ENCODE results near the gene ATRX.

GRCh38 chrX:77505227-77505626, 280.8 kb downstream of the ATRX start:
- TF ChIP-seq TAF1 (IDR thresholded peaks at IDR 0.05; ENCODE audit: low read depth, low read length) (no peak), POLR2A (IDR thresholded peaks at IDR 0.05; ENCODE audit: low read depth, low read length) (no peak), POU2F2 (IDR thresholded peaks at IDR 0.05; ENCODE audit: low read depth, low read length) (no peak), POLR2AphosphoS5 (IDR thresholded peaks at IDR 0.05; ENCODE audit: low read depth, low read length) (no peak), PAX5 (IDR thresholded peaks at IDR 0.05; ENCODE audit: insufficient read depth, low read length, severe bottlenecking) (no peak)
